Embryonic facial prominence (tissue), 1 donor: ENCODE measurements around the gene GTF2H2.
"Not testable (repeated sequence)": the region's sequence is repeated elsewhere in the genome, so short reads cannot be mapped to it uniquely, and the experiment has no call there.

Experiments
- DNase-seq: peaks from one replicate; pipeline ENCODE4 v3.0.0-alpha.2; 2016; ENCODE audit errors: extremely low spot score

The GTF2H2 gene

DNA sequence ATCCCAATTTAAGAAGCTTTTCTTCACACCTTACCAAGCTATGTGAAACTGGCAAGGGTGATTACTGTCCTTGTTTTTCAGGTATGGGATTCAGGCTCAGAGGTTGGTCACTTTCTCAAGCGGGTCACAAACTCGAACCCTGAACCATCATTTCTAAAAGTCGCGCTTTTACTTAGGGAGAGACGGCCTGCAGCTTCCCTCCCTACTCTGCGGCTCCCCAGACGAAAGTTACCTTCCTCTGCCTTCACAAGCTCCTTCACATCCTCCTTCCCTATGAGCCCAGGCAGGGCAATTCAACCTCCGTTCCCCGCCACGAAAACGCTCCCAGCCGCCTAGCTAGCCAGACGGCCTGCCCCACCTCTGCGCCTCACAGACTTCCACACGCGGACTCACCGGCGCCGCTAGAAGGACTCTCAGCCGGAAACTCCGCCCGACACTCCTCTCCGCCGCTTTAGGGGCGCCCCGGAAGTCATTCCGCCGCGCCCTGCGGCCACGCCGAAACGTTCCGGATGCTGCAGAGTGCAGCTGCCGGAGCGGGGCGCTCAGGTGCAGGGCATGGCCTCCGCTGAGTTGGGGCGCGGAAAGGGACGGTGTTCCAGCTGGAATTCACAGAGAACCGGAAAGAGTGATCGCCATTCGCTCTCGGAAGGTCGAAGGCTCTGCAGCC lies at the start of gene GTF2H2:
Gene GTF2H2 (minus strand): TSS at position 415 of the 667 bp plus-strand sequence. CDS start 4,913 bp downstream, outside the sequence.
- DNase-seq: not testable (repeated sequence)

DNA sequence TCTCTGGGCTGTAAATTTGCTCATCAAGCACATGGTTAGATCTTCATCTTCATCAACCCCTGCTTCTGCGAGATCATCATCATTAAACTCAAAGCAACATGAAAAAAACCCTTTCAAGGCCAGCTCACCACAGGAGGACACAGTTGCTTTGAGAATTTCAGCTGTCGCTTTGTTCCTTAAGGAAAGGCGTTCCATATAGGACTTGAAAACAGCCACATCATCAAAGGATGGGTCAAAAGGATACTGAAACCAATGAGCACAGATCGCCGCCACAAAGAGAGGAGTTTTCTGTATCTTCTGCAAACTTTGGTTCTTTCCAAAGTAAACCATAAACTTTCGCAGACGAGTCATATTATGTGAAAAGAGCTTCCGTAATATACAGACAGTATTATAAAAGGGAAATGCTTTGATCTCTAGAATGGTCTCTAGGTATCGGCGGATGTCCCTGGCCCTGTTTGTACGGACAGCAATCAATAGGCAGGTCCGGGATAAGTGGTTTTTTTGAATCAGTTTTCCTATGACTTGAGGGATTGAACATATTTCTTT lies 42.3 kb upstream of the GTF2H2 start:
- not testable (repeated sequence) for DNase-seq

DNA sequence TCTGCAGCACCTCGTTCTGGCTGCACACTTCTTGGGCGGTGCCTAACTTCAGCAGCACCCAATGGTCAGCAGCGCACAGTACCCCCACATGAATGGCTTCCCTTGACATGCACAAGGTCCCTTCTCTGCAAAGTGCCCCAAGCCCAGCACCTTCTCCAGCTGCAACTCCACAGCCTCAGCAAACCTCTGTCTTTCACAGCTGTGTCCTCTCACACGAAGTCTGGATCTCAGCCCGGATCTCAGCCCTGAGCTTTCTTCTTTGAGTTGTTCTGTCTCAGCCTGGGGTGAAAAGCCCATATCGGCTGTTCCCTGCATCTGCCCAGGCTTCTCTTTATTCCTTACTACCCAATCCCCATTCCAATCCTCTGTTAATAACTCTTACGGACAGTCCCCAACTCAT lies 32.5 kb upstream of the GTF2H2 start:
- not testable (repeated sequence) for DNase-seq

DNA sequence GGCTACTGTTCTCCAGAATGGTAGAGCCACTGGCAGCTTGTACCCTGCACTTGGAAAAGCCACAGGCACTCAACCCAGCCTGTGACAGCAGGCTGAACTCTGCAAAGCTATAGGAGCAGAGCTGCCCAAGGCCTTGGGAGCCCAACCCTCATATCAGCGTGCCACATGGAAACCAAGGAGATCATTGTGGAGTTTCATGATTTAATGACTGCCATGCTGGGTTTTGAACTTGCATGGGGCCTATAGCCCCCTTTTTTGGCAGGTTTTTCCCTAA lies 30.4 kb upstream of the GTF2H2 start:
- not testable (repeated sequence) for DNase-seq

DNA sequence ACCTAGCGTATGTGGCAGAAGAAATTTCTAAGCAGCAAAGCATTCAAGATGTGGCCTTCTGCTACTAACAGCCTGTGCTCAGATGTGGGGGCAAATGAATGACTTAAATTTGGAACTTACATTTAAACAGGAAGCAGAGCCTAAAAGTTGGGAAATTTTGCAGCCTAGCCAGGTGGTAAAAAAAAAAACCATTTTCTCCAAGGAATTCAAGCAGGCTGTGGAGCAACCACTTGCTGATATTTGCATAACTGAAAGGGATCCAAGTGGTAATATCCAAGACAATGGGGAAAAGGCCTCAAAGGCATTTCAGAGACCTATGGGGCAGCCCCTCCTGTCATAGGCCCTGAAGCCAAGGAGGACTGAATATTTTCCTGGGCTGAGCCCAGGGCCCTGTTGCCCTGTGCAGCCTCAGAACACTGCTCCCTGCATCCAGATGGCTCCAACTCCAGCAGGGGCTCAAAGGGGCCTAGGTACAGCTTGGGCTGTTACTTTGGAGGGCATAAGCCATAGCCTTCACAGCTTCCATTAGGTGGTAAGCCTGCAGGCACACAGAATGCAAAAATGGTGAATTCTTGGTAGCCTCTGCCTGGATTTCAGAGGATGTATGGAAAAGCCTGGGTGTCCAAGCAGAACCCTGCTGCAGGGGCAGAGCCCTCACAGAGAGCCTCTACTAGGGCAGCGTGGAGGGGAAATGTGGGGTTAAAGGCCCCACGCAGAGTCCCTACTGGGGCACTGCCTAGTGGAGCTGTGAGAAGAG lies 29.9 kb upstream of the GTF2H2 start:
- DNase-seq: not testable (repeated sequence)

DNA sequence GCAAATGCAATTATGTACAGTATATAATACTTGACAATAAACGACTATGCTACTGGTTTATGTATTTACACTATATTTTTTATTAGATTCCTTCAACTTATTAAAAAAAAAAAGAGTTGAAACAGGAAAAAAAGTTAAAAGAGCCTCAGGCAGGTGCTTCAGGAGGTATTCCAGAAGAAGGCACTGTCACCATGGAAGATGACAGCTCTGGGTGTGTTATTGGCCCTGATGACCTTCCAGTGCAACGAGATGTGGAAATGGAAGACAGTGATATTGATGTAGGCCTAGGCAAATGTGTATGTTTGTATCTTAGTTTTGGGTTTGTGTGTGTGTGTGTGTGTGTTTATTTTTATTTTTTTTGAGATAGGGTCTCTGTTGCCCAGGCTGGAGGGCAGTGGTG lies 22.3 kb upstream of the GTF2H2 start:
- not testable (repeated sequence) for DNase-seq

DNA sequence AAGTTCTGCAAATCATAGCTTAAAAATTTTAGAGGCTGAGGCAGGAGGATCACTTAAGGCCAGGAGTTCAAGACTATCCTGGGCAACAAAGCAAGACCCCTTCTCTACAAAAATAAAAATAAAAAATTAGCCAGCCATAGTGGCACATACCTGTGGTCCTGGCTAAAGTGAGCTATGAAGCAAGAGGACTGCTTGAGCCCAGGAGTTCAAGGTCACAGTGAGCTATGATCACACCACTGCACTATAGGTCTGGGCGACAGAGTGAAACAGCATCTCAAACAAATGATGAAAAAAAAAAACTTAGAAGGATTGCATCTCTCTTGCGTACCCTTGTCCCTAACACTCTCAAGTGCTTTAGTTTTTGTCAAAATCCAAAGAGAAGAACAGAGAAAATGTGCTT lies 21.3 kb upstream of the GTF2H2 start:
- not testable (repeated sequence) for DNase-seq

DNA sequence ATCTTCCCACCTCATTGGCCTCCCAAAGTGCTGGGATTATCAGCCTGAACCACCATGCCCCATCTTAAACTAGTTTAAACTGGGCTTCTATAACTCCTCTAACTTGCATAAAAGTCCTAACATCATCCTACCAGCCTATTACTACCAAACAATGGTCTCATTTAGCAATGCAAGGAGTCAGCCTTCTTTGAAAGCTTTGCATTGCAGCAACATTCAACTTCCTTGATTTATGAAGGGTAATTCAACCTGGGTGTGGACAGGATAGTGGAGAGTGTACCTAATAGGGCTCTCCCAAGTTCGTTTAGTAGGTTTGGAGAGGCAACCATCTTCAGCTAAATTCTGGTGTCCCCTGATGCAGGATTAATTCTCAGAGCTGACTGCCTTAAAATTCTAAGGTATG lies 18.7 kb upstream of the GTF2H2 start:
- not testable (repeated sequence) for DNase-seq

DNA sequence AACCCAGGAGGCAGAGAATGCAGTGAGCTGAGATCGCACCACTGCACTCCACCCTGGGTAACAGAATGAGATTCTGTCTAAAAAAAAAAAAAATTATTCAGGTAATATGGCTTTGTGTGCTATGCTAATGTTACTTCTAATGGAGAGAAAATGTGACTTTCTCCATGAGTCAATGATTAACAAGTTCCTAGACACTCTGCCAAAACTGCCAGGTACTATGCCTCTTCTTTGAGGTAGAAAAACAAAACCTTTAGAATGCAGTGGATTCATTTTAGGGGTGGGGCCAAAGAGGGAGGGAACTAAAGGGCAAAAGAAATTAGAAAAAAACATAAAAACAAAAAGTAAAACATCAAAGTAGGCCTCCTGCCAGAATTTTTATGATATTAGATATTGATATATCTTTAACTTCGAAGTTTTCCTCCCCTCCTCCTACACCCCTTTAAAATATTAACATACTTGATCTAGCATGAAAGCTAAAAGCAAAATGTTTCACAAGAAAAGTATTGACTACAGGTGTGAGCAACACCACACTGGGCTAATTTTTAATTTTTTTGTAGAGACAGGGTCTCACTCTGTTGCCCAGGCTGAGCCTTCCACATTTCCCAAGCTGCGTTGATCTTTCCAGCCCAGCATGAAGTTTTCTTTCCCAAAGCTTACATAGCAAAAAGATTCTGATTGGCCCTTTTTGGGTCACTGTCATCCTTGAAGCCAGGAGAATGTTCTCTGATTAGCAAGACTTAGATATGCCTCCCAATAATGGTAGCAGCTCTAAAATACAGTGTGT lies 17.0 kb upstream of the GTF2H2 start:
- not testable (repeated sequence) for DNase-seq

DNA sequence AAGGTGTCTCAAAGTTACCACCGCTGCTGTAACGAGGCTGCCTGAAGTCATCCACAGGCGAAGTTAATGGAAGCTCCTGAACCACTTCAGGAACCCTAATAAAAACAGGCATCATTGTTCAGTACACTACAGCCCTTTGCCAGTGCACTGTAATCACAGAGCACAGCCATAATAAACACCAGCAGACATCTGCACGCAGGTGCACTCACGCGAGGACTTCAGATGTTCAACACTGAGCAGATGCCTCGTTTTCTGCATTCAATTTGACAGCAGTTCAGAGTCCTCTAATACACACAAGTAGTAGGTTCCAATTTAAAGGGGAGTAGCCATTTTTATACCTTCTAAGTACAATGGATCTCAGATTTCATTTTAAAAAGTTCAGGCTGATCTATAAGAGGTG lies 15.4 kb upstream of the GTF2H2 start:
- DNase-seq: not testable (repeated sequence)

DNA sequence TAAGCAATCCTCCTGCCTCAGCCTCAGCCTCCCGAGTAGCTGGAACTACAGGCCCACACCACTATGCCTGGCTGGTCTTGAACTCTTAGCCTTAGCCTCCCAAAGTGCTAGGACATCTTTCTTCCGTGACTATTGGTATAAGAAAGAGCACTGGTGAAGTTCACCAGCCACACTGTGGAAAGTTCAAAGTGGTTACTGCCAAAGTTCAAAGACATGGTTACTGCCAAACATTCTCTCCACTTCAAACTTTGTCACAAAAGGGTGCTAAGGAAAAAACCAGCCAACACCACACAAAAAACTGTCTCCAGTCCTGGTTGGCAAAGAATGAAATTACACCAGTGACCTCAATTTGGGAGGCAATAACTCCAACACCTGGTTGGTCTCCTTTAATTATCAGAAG lies 14.9 kb upstream of the GTF2H2 start:
- DNase-seq: not testable (repeated sequence)

DNA sequence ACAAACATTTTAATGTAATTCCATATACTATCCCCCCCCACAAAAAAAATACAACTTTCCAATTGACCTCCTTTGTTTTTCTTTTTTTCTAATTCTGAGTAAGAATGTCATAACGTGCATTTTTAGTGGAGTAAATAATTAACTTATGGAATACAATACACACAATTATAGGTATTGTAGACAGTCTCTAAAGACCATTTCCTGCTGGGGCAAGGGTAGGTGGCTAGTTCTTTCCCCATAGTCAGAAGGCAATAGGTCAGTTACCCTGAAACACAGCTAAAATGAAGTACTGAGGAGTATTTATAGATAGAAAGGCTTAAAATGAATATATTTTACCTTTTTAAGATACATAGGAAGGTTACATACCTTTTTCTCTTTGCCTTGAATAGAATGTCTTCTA lies 6.2 kb downstream of the GTF2H2 start:
- not testable (repeated sequence) for DNase-seq

DNA sequence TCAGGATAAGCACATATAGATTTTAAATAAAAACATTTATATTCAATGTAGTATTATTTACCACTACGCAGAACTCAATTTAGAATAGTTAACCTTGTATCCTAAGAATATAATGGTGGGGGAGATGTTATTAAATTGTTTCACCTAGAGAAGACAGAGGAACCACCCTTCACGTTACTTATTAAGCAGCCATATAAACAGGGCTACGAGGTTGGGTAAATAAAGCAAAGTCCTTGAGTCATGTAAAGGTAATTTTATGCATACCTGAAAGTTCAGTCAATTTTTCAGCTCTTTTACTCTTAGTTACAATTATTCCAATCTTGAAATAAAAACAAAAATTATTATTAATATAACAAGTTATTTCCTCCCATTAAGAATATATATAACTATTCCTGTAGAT lies 8.1 kb downstream of the GTF2H2 start:
- DNase-seq: not testable (repeated sequence)

DNA sequence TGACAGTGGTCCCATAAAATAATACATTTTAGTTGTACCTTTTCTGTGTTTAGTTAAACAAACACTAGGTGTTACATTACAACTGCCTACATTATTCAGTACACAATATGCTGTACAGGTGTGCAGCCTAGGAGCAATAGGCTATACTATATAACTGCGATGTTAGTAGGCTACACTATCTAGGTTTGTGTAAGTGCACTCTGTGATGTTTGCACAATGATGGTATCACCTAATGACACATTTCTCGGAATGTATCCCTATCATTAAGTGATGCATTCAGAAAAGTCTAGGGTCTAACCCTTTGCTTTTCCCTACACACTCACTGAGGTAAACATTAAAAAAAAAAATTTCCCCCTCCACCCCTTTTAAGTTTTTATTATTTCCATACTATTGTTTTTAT lies 22.7 kb downstream of the GTF2H2 start:
- not testable (repeated sequence) for DNase-seq

DNA sequence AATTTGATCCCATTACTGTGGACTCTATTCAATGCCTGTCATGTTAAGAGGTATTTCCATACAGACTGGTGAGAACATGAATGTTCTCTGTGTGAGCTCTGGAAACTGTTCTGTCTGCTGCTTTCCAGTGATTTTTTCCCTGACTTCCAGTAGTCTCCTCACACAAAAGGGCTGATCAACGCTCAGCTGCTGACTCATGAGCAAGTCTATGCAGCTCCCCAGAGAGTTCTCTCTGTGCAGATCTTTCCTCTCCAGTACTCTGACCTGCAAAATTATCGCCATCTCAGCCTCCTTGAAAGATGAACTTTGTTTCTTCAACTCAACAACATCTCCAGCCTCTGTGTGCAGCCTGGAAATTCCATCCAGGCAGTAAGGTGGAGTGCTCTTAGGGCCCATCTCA lies 23.3 kb downstream of the GTF2H2 start:
- DNase-seq: not testable (repeated sequence)

DNA sequence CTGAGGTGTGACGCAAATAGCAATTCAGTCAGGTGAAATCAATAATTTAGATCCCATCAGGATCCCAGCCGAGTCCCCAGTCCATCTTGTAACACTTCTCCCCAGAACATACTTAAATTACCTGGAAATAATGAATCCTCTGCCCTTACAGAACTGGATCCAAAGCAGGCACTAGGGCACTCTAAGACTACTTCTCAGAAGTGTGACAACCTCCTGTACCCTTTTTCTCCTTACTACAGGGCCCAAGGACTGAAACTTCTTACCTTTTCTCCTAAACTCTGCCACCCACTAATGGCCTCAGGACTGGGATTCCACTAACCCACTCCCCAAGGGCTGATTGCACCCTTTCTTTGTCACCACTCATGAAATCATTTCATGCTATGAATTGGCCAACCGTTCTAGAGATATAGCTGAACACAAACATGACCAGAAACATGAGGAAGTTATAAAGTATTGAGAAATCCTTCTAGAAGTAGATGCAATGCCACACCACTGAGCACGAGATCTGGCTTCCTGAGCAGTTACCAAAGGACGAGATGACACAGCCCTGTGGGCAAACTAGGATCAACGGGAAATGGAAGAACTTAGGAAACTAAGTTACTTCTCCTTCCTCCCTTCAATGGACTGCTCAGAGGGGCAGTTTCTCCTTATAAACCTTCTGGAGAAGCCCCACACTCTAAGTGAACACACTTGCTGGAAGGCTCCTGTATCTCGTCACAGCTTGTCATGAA lies 36.3 kb downstream of the GTF2H2 start:
- not testable (repeated sequence) for DNase-seq

DNA sequence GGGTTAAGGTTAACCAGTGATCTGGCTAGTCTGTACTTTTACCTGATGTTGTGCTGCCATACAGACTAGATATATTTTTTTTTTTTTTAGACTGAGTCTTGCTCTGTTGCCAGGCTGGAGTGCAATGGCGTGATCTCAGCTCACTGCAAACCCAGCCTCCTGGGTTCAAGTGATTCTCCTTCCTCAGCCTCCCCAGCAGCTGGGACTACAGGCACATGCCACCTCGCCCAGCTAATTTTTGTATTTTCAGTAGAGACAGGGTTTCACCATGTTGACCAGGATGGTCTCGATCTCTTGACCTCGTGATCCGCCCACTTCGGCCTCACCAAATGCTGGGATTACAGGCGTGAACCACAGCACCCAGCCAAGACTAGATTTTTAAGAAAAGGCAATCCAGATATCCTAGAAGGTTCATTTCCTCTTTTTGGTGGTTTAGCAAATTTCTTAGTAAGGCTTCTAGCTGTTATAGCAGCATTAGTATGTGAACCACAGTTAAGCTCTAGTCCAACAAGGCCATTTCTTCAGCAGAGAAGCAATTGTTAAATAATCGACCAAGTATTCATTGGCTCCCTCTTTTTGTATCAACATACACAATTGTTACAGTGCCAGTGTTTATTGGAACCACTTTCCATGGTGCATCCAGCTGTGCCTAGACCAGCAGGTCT lies 42.1 kb downstream of the GTF2H2 start, which contains the start of gene NAIP:
Gene NAIP (minus strand): TSS at position 51 of the 665 bp plus-strand sequence. CDS start 12,424 bp downstream, outside the sequence.
- DNase-seq: not testable (repeated sequence)

DNA sequence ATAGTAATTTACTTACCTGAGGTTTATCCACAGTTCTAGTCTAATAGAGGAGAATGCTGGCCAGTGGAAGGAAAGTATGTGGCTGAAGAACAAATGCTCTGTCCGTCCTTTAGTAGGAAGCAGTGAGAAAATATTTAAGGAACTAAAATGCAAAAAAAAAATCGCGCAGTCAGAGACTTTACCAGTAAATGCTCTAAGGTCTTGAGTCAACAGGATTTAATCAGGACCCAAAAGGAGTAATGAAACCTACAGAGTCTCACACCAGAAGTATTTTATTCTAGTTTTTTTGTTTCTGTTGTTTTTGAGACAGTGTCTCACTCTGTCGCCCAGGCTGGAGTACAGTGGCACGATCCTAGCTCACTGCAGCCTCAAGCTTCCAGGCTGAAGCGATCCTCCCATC lies 46.8 kb downstream of the GTF2H2 start:
- DNase-seq: not testable (repeated sequence)

DNA sequence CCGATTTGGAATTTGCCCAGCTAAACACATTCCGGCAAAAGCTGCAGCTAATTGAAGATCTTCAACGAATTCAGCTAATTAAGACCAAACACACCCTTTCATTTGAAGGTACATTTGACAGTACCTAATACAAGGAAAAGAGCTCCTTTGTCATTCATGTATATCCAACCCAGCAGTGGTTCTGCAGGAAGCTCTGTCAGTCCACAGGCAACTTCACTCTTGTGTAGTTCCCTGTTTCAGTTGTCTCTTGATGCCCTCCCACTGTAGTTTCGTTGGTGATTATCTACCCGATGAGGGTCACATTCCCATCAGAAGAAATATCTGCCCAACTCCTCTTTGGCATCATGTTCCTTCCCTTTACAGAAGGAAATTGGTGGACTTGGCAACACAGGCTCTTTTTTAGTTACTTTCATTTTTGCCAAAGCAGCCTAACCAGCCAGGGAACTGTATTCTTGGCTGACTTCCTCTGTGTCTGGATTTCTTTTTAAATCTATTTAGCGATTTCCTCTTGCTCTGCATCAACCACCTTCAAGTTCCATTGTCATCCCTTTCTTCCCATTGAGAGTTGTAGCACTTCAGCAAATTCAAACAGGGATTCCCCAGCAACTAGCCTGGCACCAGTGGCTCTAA lies 49.0 kb downstream of the GTF2H2 start:
- not testable (repeated sequence) for DNase-seq

DNA sequence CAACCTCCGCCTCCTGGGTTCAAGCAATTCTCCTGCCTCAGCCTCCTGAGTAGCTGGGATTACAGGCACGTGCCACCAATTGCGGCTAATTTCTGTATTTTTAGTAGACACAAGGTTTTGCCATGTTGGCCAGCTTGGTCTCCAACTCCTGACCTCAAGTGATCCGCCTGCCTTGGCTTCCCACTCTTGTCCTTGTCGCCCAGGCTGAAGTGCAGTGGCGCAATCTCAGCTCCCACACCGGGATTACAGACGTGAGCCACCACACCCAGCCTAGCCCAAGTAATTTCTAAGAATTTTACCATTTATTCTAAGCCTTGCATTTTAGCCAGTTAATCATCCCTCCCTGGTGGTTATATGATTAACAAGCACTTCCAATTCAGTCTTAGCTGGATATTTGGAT lies 53.3 kb downstream of the GTF2H2 start:
- DNase-seq: no peak
